HG03354 (cell line): Measurements from ENCODE around the gene RFNG.

ENCODE experiments used
- ATAC-seq: cut with Tn5 transposase; IDR thresholded peaks from one replicate; pipeline ENCODE4 v1.9.1; 2021; ENCODE audit warnings: mild to moderate bottlenecking; ENCODE audit not compliant: unreplicated experiment, poor library complexity, severe bottlenecking

RFNG gene

DNA sequence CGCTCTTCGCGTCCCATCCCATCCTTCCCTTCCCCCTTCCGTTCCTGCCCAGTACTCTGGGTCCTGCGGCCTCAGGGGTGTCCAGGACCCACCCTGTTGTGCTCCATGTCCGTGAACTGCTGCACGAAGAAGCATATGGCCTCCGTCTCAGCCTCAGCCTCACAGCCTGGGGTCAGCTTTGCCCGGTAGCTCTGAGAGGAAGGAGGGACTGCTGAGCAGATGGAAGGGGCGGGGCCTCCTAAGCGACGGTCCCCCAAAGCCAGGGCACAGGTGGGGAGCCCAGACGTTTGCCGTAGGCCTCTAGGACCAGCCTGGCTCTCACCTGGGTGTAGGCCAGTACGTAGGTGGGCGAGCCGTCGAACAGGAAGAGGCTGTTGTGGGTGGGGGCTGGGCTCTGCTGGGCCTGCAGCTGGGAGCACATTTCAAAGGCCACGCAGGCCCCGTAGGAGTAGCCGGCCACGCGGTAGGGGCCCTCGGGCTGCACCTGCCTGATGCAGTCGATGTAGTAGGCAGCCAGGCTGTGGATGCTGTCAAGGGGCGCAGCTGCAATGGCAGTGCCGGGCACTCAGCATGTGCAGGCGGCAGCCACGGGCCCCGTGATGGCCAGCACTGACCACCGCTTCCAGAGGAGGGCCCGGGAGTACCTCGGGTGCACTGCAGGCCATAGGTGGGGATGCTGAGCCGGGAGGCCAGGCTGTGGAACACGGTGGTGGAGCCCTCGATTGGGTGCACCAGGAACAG, 28.6 kb upstream of the RFNG start:
- no peak for ATAC-seq

- ATAC-seq = no peak
Measured at GRCh38 chr17:82079001-82079677, 27.5 kb upstream of the RFNG start.

- ATAC-seq = no peak
Measured at GRCh38 chr17:82078433-82078832, 26.8 kb upstream of the RFNG start.

DNA sequence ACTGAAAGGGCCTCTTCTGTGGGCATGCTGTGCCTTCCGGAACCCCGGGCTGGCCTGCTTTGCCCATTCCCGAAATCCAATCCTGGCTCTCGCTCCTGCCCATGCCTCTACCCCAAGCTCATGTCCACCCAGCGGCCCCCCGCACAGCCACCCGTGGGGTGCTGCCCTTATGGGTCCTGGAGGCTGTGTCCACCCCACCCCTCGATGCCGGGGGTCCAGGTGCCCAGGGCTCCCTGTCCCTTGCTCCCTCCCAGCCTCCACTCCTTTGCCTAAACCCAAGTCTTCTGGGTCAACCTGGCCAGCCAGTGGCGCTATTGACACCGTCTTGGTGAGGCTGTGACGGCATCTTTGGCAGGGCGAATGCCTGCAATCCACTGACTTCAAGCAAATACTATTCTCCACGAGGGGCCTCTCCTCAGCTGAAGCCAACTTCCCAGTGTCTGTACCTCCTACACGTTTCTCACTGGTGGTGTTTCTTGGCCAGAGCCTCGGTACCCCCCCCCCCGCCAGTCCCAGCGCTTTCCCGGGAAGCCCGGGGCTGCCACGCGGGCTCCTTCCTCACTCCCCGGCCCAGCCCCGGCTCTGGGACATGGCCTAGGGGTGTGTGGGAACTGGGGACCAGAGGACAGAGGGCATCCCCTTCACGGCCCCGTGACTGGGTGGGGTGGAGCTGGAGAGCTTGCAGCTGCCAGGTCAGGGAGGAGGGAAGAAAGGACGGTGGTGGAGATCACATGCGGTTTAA, 26.2 kb upstream of the RFNG start:
- ATAC-seq = no peak

DNA sequence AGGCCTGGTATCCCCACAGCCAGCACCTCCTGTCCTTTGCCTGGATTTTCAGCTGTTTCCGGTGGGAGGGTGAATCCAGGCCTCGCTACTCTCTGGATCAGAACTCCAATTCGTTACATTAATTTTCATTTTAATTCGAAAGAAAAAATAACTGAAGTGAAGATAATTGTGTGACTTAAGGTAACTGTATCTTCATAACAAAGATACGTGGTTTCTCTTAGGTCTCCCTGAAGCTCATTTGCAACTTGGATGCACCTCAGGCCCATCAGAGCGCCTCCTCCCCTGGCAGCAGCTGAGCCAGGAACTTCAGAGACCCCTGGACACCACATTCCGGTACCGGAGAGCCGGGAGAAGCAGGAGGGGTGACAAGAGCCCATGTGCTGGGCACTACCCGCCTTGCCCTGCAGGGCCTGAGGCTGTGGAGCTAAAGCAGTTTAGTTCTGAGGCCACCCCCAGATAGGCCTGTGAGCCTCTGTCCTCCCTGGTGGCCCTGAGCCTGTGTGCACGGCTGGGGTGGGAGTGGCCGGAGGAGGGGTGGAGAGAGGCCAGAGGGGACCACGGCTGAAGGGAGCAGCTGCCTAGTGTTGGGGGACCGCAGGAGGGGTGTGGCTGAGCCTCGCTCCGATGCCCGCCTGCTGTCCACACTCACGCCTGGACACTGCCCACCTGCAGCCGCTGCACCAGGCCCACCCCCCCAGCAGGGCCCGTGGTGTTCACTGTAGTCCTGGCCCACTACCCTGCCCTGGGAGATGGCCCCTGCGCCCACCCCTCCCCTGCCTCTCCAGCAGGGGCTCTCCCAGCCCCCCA, 25.4 kb upstream of the RFNG start:
- ATAC-seq = no peak

- ATAC-seq = no peak
Measured at GRCh38 chr17:82076018-82076784, 24.6 kb upstream of the RFNG start.

GRCh38 chr17:82073446-82073845, 21.8 kb upstream of the RFNG start:
- no peak for ATAC-seq

DNA sequence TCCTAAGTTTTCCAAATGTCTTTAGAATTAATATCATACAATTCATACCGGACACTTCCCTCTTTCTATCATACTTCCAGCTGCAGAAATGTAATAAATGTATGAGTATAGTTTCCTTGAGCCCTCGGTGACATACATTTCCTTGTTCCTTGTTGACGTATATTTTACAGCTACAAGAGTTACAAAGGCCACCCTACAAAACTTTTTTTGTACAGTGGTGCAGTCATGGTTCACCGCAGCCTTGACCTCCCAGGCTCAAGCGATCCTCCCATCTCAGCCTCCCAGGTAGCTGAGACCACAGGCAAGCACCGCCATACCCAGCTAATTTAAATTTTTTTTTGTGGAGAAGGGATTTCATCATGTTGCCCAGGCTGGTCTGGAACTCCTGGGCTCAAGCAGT, 21.2 kb upstream of the RFNG start:
- no peak for ATAC-seq

DNA sequence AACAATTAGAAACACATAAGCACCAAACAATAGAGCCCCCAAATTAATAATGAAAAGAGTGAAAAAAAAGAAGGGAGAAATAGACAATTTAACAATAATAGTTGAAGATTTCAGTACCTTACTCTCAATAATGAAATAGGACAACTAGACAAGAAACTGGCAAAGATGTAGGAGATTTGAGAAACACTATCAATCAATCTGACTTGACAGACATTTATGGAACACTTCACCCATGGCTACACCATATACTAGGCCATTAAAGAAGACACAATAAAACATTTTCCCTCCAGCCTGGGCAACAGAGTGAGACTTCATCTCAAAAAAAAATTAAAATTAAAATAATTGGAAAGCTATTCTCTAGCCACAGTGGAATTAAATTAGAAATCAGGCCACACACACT, 19.0 kb upstream of the RFNG start:
- ATAC-seq = no peak

DNA sequence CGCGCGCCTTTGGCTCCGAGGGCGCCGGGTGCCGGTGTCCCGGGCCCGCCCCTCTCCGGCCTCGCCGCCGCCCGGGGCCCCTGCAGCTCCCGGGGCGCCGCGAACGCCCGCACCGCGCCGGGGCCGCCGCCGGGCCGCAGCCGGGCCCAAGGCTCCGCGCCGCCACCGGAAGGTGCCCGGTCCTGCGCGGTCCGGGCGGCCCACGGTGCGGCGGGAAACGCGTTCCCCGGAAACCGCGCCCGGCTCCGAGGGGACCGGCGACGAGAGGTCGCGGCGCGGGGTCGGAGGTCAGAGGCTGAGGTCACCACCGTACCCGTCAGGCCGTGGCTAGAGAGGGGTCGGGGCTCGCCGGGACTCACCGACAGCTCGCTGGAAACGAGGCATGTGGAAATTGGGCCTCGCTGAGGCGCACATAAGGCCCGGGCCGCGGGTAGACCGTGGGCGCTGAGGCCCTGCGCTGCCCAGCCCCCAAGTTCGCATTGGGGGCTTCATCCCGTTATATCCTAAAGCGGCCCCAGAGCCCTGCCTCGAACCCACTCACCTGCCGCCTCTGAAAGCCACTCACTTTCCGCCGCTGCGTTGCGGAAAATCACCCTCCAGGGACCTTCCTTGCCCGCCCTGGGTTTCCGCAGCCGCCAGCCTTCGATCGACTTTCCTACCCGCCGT, 14.2 kb upstream of the RFNG start, which contains the start of gene DUS1L:
TSS of gene DUS1L (minus strand) at position 167 of the 666 bp plus-strand sequence. CDS start 745 bp downstream, outside the sequence.
- peak; percentile 61 for ATAC-seq

DNA sequence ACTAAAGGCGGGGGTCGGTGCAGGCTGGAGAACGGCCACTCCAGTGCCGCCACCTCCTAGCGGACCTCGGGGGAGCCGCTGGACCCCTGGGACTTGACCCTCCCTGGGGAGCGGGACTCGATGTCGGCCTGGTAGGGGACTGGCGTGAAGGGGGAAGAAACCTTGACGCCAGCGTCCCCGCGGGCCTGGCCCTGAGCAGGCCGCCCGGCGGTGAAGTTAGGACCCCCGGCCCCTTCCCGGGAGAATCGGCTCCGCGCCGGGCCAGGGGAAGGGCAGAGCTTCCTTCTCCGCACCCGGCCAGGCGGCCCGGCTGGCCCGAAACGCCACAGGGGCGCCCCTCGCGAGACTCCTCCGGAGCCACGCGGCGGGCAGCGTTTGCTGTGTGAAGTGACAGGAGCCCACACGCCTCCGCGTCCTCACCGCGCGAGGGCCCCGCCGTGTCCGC, 13.6 kb upstream of the RFNG start:
- ATAC-seq = peak; percentile 31

DNA sequence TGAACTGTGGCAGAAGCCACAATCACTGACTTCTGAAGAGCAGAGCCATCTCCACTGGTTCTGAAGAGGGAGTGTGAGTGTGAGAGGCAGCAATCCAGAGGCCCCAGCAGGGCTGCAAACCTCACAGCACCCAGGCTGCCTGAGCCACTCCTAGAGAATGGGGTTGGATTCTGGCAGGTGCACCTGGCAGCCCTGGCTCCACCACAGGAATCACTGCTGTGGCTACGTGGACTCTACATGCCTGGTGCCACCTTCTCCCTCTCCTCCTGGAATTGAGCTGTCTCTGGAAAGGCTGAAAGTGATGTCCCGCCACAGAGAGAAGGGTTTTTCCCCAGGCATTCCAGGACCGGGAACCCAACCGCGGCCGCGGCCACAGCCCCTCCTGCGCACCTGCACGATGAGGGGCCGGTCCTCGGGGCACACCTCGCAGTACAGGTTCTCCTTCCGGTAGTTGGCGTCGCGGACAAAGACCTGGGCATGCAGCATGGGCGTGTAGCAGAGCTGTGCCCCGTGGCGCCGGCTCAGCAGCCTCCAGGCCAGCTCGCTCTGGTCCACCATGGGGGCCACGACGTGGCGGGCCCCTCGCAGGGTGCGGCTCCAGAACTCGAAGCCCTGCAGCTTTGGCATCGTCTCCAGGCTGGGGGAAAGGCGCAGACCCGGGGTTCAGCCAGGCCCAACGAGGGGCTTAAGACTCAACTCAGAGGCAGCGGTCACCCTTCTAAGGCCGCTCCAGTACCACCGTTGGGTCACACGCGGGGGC, 13.0 kb upstream of the RFNG start:
- no peak for ATAC-seq

- no peak for ATAC-seq
Measured at GRCh38 chr17:82063424-82064415, 12.1 kb upstream of the RFNG start.

DNA sequence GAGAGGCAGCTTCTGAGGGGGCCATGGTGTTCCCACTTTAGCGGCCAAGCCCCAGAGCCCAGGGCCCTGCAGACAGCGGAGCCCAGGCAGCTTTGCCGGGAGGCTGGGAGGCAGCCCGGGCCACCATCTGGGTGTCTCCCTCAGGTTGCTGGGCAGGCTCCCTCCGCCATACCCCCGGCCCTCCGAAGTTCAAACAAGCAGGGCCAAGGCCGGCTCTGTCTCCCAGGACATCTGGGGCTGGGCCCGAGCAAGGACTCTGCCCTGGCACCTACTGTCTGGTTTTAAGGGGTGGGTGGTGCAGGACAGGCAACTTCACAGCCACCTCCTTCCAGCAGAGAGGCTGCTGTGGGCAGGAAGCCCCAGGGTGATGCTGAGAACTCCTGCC, 11.4 kb upstream of the RFNG start:
- no peak for ATAC-seq

GRCh38 chr17:82062076-82062983, 10.7 kb upstream of the RFNG start:
- ATAC-seq = no peak
